ENCODE measurements around the gene CACNA2D1. TPM values are rescaled to one million over a fixed set of nuclear protein-coding genes. Genes with fewer than 3 reads are reported as not detected.

The CACNA2D1 gene
- total and polyA plus RNA-seq, 9 of the 15 experiments (the other 6 are each of a cell fraction or from before 2014, with no cell fraction given): 0.49 TPM; not detected in 8

DNA sequence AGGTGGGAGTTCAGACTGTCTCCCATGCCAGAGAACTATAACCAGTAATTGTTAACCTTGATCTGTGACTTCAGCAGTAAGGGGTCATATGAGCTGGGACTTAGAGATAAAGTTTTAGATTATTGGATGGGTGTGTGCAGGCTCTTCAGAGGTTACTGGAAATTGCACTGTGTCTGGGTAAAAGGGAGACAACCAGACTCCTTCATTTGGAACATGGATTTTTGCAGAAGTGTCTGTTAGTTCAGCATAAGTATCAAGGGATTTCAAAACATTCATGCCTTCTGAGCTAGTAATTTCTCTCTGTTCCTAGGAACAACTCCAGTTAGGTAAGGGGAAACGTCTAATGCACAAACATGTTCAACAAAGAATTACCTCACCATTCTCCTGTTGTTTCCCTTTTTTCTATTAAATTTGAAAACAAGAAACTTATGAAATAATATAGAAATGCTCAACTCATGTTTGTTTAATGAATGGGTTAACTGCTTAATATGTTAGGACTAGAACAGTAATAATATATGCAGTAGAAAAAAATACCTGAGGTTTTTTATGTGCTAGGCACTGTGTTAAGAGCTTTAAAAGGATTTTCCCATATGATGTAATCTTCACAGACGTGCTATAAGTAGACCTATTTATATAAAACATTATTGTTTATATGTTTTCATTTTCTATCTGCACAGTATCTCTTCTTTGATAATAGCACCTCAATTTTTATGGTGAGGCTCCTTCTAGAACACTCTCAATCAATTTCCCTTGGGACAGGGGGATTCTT is 233.0 kb downstream of the CACNA2D1 start:
- Histone ChIP-seq H3K9me1 (ENCODE audit: control insufficient read depth, insufficient read depth, low read length) (no peaks in the 10 kb centered on the region), H3K79me2 (ENCODE audit: control insufficient read depth, insufficient read depth, low read length) (no peaks in the 10 kb centered on the region), H2AFZ (ENCODE audit: low read depth, low read length) (no peak overlapping the region), H3K27ac (ENCODE audit: extremely low read depth, low read depth, low read length) (no peak overlapping the region), H3K9ac (ENCODE audit: insufficient read depth in 1 of 2, low read depth in 2 of 2, low read length in 2 of 2) (no peak overlapping the region), H3K36me3 (ENCODE audit: control insufficient read depth, insufficient read depth, low read length) (no peaks in the 10 kb centered on the region), H3K4me2 (ENCODE audit: insufficient read depth, low read length) (no peak overlapping the region), H3K9me3 (replicated peaks; ENCODE audit: control insufficient read depth, insufficient read depth, low read depth, low read length) (peaks cover 2% of the 10 kb centered on the region; the same call in 1 of the 2 replicates), H3K4me1 (replicated peaks in 1 of 2; ENCODE audit: control insufficient read depth in 2 of 2, insufficient read depth in 2 of 2, low read length in 2 of 2) (no peaks in the 10 kb centered on the region), H3K4me3 (no peak overlapping the region), H4K20me1 (replicated peaks; ENCODE audit: control insufficient read depth, insufficient read depth, low read length) (no peaks in the 10 kb centered on the region), H3K27me3 (ENCODE audit: control insufficient read depth in 2 of 2, insufficient read depth in 2 of 2, low read length in 2 of 2) (no peaks in the 10 kb centered on the region)
- BruUV-seq (replicated peaks): no TSS peak
- POLR2A ChIA-PET: interaction anchor here (0.6 to 0.7 kb wide), 2 partner anchors 9 to 54 kb away, joined by 3 read pairs; no protein-coding TSS in a partner anchor
- intact Hi-C loops (cut with micrococcal nuclease) (no loop called here), in situ Hi-C loops (cut with MboI) (no loop called here)
- no peak for FAIRE-seq
- ATAC-seq: no peak
- 3% methylated on average over 2 of the region's 2 CpGs for WGBS (ENCODE audit: insufficient coverage, low coverage, missing lambda C conversion rate)
- TF ChIP-seq, protein P1, sequence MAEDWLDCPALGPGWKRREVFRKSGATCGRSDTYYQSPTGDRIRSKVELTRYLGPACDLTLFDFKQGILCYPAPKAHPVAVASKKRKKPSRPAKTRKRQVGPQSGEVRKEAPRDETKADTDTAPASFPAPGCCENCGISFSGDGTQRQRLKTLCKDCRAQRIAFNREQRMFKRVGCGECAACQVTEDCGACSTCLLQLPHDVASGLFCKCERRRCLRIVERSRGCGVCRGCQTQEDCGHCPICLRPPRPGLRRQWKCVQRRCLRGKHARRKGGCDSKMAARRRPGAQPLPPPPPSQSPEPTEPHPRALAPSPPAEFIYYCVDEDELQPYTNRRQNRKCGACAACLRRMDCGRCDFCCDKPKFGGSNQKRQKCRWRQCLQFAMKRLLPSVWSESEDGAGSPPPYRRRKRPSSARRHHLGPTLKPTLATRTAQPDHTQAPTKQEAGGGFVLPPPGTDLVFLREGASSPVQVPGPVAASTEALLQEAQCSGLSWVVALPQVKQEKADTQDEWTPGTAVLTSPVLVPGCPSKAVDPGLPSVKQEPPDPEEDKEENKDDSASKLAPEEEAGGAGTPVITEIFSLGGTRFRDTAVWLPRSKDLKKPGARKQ (CRISPR knock-in tag; IDR thresholded peaks at IDR 0.05): no peak
- TF ChIP-seq CREB3 (tag; conservative IDR thresholded peaks at IDR 0.05; ENCODE audit: low read depth) (no peak), HNRNPLL (IDR thresholded peaks at IDR 0.05; ENCODE audit: low read depth, low read length, poor library complexity, severe bottlenecking) (no peak), GATAD2A (IDR thresholded peaks at IDR 0.05) (no peak), GATAD2B (IDR thresholded peaks at IDR 0.05; ENCODE audit: borderline replicate concordance) (no peak), ZFPM2 (CRISPR knock-in tag; IDR thresholded peaks at IDR 0.05) (no peak), KDM2B (CRISPR knock-in tag; IDR thresholded peaks at IDR 0.05) (no peak), NFE2L1 (tag; IDR thresholded peaks at IDR 0.05; ENCODE audit: borderline replicate concordance, low read depth) (no peak), HNRNPH1 (optimal IDR thresholded peaks at IDR 0.05; ENCODE audit: low read depth, low read length) (no peak), POLR2B (IDR thresholded peaks at IDR 0.05; ENCODE audit: low read depth, partially characterized antibody) (no peak), ZNF76 (CRISPR knock-in tag; IDR thresholded peaks at IDR 0.05; ENCODE audit: borderline replicate concordance) (no peak), SOX6 (IDR thresholded peaks at IDR 0.05) (no peak), ZBTB17 (CRISPR knock-in tag; IDR thresholded peaks at IDR 0.05) (no peak), ZNF695 (CRISPR knock-in tag; IDR thresholded peaks at IDR 0.05) (no peak), BCOR (IDR thresholded peaks at IDR 0.05) (no peak)
- no peak for DNase-seq (ENCODE audit: extremely low read depth in 1 of 4, low spot score in 3 of 4)
- CTCF ChIA-PET (ENCODE audit: low intra/inter-chr PET ratio): no interaction called here

Data from K562 (cell line).